Neutrophil (primary cell): ENCODE data around the gene AFF1.

Experiments
- H3K27ac ChIP-seq: fragments of 200-600 bp; sonication (generic); 2 replicates; pipeline ENCODE4 v1.5.1; 2016; ENCODE audit warnings: mild to moderate bottlenecking, moderate library complexity
- H3K27me3 ChIP-seq: fragments of 200-600 bp; sonication (generic); 2 replicates; pipeline ENCODE4 v1.6.0; 2016; ENCODE audit warnings: mild to moderate bottlenecking
- H3K36me3 ChIP-seq: fragments of 200-600 bp; sonication (generic); 2 replicates; pipeline ENCODE4 v1.5.1; 2017
- H3K4me1 ChIP-seq, 2 experiments: fragments of 200-600 bp in 1 of 2; sonication (generic) in 1 of 2; 1 replicate in 1 of 2; 2 replicates in 1 of 2; pipeline versions ENCODE4 v1.5.1 to v1.6.1; 2013 to 2016; ENCODE audit warnings: low read depth in 1 of 2, low read length in 1 of 2, mild to moderate bottlenecking in 1 of 2, moderate library complexity in 1 of 2; ENCODE audit not compliant: control insufficient read depth in 1 of 2, insufficient read depth in 1 of 2
- H3K4me3 ChIP-seq, 2 experiments: fragments of 200-600 bp in 1 of 2; sonication (generic) in 1 of 2; 1 replicate in 1 of 2; 2 replicates in 1 of 2; pipeline ENCODE4 v1.5.1; 2013 to 2016; ENCODE audit warnings: low read depth in 1 of 2, low read length in 1 of 2, mild to moderate bottlenecking in 1 of 2, moderate library complexity in 1 of 2
- H3K9me3 ChIP-seq: fragments of 200-600 bp; sonication (generic); 2 replicates; pipeline ENCODE4 v1.5.1; 2016
- TF ChIP-seq, protein P1 (sequence below): fragments of 200-600 bp; sonication (generic); IDR thresholded peaks from 2 replicates; pipeline ENCODE4 v1.5.1; 2016; ENCODE audit warnings: antibody characterized with exemption

The AFF1 gene

GRCh38 chr4:86894455-86894854 is 40.4 kb upstream of the AFF1 start:
- TF ChIP-seq, protein P1, sequence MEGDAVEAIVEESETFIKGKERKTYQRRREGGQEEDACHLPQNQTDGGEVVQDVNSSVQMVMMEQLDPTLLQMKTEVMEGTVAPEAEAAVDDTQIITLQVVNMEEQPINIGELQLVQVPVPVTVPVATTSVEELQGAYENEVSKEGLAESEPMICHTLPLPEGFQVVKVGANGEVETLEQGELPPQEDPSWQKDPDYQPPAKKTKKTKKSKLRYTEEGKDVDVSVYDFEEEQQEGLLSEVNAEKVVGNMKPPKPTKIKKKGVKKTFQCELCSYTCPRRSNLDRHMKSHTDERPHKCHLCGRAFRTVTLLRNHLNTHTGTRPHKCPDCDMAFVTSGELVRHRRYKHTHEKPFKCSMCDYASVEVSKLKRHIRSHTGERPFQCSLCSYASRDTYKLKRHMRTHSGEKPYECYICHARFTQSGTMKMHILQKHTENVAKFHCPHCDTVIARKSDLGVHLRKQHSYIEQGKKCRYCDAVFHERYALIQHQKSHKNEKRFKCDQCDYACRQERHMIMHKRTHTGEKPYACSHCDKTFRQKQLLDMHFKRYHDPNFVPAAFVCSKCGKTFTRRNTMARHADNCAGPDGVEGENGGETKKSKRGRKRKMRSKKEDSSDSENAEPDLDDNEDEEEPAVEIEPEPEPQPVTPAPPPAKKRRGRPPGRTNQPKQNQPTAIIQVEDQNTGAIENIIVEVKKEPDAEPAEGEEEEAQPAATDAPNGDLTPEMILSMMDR = no peak
- peaks cover 14% of the 10 kb centered on the region in 2 experiments for H3K4me1 ChIP-seq
- H3K4me3 ChIP-seq = no peak overlapping the region
- H3K27me3 ChIP-seq = peaks cover 33% of the 10 kb centered on the region
- no peaks in the 10 kb centered on the region for H3K36me3 ChIP-seq
- H3K27ac ChIP-seq = no peak overlapping the region
- H3K9me3 ChIP-seq = no peaks in the 10 kb centered on the region

DNA sequence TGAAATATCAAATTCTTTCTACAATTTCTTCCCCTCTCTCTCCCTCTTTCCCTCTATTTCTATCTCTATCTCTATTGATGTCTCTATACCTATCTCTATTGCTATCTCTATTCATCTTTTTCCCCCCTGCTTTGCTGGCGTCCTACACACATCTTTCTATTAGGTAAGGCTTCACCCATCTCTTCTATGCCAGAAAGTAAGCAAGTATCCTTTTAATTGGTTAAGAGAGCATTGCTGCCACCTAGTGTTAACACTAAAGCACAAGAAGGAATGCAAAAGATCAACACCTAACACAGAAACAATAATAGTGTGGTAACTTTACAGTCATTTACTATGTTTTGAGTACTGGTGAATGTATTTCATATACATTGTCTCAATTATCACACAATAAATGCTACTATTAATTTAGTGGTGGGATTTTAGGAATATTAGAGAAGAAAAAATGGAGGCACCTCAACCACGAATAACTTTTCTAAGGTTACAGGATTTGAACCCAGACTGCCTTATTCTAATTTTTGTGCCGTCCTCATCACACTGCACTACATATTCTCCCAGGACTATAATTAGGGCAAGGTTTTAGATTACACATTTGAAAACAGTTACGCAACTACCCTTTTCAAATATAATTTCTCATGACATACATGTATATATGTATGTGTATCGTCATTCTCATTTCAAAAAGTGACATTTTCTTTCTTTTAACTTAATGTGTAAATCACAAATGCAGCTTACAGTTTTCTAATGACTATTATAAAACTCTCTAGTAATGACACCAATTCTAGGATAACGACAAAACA is 38.9 kb upstream of the AFF1 start:
- Histone ChIP-seq H3K9me3 (no peaks in the 10 kb centered on the region), H3K4me1 (peaks cover 14% of the 10 kb centered on the region in 2 experiments), H3K27ac (no peak overlapping the region), H3K4me3 (no peak overlapping the region), H3K27me3 (peaks cover 28% of the 10 kb centered on the region), H3K36me3 (no peaks in the 10 kb centered on the region)
- TF ChIP-seq, protein P1 = peak; percentile 33

- Histone ChIP-seq H3K27me3 (peaks cover 20% of the 10 kb centered on the region), H3K4me1 (peaks cover 10 to 12% of the 10 kb centered on the region in 2 experiments), H3K27ac (no peak overlapping the region), H3K4me3 (no peak overlapping the region), H3K9me3 (no peaks in the 10 kb centered on the region), H3K36me3 (no peaks in the 10 kb centered on the region)
- TF ChIP-seq, protein P1 = no peak
Observed at GRCh38 chr4:86896596-86896995, 38.2 kb upstream of the AFF1 start.

DNA sequence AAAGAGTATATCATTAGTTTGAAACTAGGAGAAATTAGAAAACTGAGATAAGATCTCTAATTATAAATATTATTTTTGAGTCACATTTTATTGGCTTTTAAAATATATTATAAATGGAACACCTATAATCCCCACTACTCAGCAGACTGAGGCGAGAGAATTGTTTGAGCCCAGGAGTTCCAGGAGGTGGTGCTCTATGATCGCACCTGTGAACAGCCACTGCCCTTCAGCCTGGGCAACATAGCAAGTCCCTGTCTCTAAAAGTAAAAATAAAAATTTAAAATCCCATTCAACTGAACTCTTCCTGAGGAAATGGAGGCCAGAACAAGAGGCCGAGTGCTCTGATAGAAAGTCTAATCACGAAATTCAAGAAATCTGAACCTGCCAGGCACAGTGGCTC is 36.2 kb upstream of the AFF1 start:
- no peaks in the 10 kb centered on the region for H3K36me3 ChIP-seq
- H3K4me3 ChIP-seq = no peak overlapping the region
- no peak overlapping the region for H3K27ac ChIP-seq
- TF ChIP-seq, protein P1 = no peak
- peaks cover 5% of the 10 kb centered on the region for H3K27me3 ChIP-seq
- no peaks in the 10 kb centered on the region for H3K9me3 ChIP-seq
- no peaks in the 10 kb centered on the region for H3K4me1 ChIP-seq

GRCh38 chr4:86901864-86902263 is 32.9 kb upstream of the AFF1 start:
- Histone ChIP-seq H3K27ac (no peak overlapping the region), H3K9me3 (no peaks in the 10 kb centered on the region), H3K36me3 (no peaks in the 10 kb centered on the region), H3K4me3 (no peak overlapping the region), H3K4me1 (peaks cover 9 to 11% of the 10 kb centered on the region in 2 experiments), H3K27me3 (peaks cover 12% of the 10 kb centered on the region)
- TF ChIP-seq, protein P1 = no peak
